ENCODE data around the gene C9orf57.

GRCh38 chr9:72082536-72082935, 22.1 kb upstream of the C9orf57 start:
- TF ChIP-seq CTCF (IDR thresholded peaks at IDR 0.05) = no peak
- no peak for TF ChIP-seq EP300 (IDR thresholded peaks at IDR 0.05)

Data from sigmoid colon (tissue), 4 donors.